Hippocampal formation (tissue), 2 donors: Measurements from ENCODE around the gene DPT.

ENCODE experiments used
- DNase-seq, 2 donors: peaks; one replicate each; lab custom pipeline; 2025; lab: John Stamatoyannopoulos, UW

DPT gene

DNA sequence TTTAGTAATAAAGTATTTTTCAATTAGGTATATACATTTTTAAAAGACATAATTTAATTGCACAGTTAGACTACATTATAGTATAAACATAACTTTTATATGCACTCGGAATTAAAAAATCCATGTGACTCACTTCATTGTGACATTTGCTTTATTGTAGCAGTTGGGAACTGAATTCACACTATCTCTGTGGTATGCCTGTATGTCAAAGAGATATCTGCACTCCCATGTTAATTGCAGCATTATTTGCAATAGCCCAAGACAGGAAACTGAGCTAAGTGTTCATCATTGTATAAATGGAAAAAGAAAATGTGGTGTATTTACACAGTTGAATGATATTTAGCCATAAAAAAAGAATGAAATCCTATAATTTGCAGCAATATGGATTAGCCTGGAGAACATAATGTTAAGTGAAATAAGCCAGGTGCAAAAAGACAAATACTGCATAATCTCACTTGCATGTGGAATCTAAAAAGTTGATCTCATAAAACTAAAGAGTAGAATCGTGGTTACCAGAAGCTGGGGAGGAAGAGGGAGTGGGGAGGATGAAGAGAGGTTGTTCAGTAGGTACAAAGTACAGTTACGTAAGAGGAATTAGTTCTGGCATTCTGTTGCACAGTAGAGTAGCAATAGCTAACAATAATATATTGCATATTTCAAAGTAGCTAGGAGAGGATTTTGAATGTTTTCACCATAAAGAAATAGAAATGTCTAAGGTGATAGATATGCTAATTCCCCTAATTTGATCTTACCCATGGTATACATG is 64.8 kb downstream of the DPT start:
- DNase-seq: no peak

DNA sequence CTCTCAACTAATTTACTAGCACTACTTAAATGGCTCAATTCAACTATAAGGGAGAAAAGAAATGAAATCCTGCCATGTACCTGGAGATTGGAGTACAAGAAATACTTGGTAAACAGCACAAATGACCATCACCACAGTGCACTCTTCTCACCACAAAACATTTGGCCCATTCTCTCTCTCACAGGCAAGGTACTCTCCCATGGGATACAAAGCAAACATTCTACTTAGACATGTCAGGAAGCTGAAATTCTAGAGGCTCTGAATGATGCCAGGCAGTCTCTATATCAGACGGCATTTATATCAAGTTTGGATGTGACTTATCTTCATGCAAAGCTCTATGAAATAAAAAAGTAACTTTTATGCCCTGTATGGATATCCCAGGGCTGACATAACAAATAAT is 72.5 kb downstream of the DPT start:
- DNase-seq: no peak

DNA sequence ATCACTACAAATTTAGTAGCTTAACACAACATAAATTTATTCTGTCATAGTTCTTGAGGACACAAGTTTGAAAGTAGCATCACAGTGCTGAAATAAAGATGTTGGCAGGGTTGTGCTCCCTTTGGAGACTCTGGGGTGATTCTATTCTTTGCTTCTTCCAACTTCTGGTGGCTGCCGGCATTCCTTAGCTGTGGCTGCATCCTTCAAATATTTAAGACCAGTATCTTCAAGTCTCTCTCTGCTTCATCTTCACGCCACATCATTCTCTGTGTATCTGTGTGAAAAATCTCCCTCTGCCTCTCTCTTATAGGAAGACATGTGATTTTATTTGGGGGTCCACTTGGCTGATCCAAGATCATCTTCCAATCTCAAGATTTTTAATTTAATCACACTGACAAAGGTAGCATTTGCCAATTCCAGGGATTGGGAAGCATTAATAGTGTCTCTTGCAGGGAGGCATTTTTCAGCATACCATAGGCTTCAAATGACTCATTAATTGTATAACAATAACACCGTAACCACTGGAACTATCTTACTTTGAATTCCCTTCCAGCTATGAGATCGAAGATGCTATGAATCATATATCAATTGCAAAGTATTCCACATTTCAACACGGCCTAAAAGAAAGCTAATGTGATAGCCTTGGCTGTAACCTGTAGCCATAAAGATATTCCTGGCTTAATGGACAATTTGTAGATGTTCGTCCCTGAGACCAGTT is 74.6 kb downstream of the DPT start:
- DNase-seq: no peak

DNA sequence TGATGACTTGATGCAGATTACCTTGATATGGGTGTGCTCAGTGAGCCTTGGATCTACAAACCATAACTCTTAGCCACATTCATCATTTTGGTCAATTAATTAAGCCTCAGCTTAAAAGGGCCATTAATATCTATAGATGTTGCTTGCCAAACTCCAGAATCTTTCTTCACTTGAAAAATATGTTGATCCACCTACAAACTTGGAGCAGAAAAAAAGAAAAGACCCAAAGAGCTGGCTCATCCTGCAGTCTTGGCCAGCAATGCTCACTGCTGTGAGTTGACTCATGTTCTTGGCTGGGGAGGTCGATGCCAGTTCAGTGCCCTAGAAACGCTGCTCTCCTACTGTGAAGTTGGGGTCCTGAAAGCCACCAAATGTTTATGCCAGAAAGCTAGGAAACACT is 75.4 kb downstream of the DPT start:
- no peak for DNase-seq

DNA sequence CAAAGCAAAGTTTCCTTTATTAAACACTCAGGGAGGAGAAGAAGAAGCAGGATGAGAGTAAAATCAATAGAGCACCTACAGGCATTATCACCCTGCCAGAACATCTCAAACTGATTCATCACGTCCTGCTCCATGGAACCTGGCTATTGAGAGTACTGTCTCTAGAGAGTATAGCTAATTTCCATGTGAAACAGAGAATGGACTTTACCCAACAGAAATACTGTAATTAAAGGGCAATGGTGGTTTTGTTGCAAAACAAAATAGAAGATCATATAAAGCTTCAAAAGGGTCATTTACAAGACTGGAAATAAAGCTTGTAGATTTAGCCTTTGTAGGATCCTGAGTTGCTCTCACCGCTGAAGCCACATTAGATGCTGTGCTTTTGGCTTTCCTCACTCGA is 83.3 kb downstream of the DPT start:
- DNase-seq: no peak
